WTC11 (cell line): ENCODE data around the gene COX8C. TPM values are rescaled to one million over a fixed set of nuclear protein-coding genes. Genes with fewer than 3 reads are reported as not detected.

Source experiments
- ATAC-seq: fragments of 200-7000 bp; cut with Tn5 transposase; 2 replicates; pipeline ENCODE4 v1.10.0; 2021; ENCODE audit warnings: mild to moderate bottlenecking, moderate library complexity
- CTCF ChIA-PET: fragments of 300-600 bp; sonication (Branson Sonifier 250); formaldehyde crosslinking; loops from one replicate; lab custom pipeline; 2021; ENCODE audit warnings: antibody characterized with exemption; lab: Charles Lee
- POLR2A ChIA-PET: fragments of 350-600 bp; sonication (Branson Sonifier 250); formaldehyde crosslinking; loops from one replicate; lab custom pipeline; 2021; ENCODE audit warnings: antibody characterized with exemption; lab: Charles Lee
- DNase-seq: peaks from one replicate; pipeline ENCODE4 v3.0.0; 2021; ENCODE audit warnings: low spot score
- H3K27ac Mint-ChIP-seq: 2 replicates; pipeline ENCODE4 v1.8.0; 2021; ENCODE audit warnings: mixed read lengths
- H3K27me3 Mint-ChIP-seq: 2 replicates; pipeline ENCODE4 v1.8.0; 2021; ENCODE audit warnings: low read depth, mild to moderate bottlenecking, moderate library complexity, mixed read lengths
- H3K36me3 Mint-ChIP-seq: 2 replicates; pipeline ENCODE4 v1.8.0; 2021; ENCODE audit warnings: mixed read lengths
- H3K4me1 Mint-ChIP-seq: 2 replicates; pipeline ENCODE4 v1.8.0; 2022; ENCODE audit warnings: mixed read lengths
- H3K4me3 Mint-ChIP-seq: 2 replicates; pipeline ENCODE4 v1.8.0; 2021; ENCODE audit warnings: mild to moderate bottlenecking, moderate library complexity, mixed read lengths
- H3K9me3 Mint-ChIP-seq: 2 replicates; pipeline ENCODE4 v1.8.0; 2021; ENCODE audit warnings: mixed read lengths
- ATF1 ChIP-seq: sonication (generic); formaldehyde crosslinking; IDR thresholded peaks from 2 replicates; pipeline ENCODE4 v1.8.1; 2023; ENCODE audit warnings: mild to moderate bottlenecking, moderate library complexity, missing genetic modification reagents
- CBFB ChIP-seq: sonication (generic); formaldehyde crosslinking; IDR thresholded peaks from 2 replicates; pipeline ENCODE4 v1.8.1; 2022; ENCODE audit warnings: mild to moderate bottlenecking, low read depth, missing genetic modification reagents
- CDX4 ChIP-seq: fragments of 250-450 bp; sonication (Bioruptor Pico); IDR thresholded peaks from 2 replicates; pipeline ENCODE4 v1.9.0; 2021; ENCODE audit warnings: moderate library complexity, mild to moderate bottlenecking, inconsistent platforms, borderline replicate concordance
- CREB1 ChIP-seq: sonication (generic); formaldehyde crosslinking; IDR thresholded peaks from 2 replicates; pipeline ENCODE4 v1.8.0; 2023; ENCODE audit warnings: mild to moderate bottlenecking, missing genetic modification reagents
- E2F4 ChIP-seq: sonication (generic); formaldehyde crosslinking; IDR thresholded peaks from 2 replicates; pipeline ENCODE4 v1.8.1; 2022; ENCODE audit warnings: low read depth, mild to moderate bottlenecking, moderate library complexity, missing genetic modification reagents, borderline replicate concordance
- EMX1 ChIP-seq: fragments of 250-450 bp; sonication (Bioruptor Pico); IDR thresholded peaks from 2 replicates; pipeline ENCODE4 v1.8.0; 2021; ENCODE audit warnings: mild to moderate bottlenecking
- ESRRA ChIP-seq: sonication (generic); formaldehyde crosslinking; IDR thresholded peaks from 2 replicates; pipeline ENCODE4 v1.8.1; 2022; ENCODE audit warnings: mild to moderate bottlenecking, missing genetic modification reagents, borderline replicate concordance
- FOXK1 ChIP-seq: sonication (generic); formaldehyde crosslinking; IDR thresholded peaks from 2 replicates; pipeline ENCODE4 v1.8.0; 2022; ENCODE audit warnings: mild to moderate bottlenecking, moderate library complexity, missing genetic modification reagents
- GRHL2 ChIP-seq: fragments of 250-450 bp; sonication (Bioruptor Pico); IDR thresholded peaks from 2 replicates; pipeline ENCODE4 v1.8.0; 2022; ENCODE audit warnings: mild to moderate bottlenecking, moderate library complexity; ENCODE audit not compliant: insufficient replicate concordance, severe bottlenecking
- KAT7 ChIP-seq: sonication (generic); formaldehyde crosslinking; IDR thresholded peaks from 2 replicates; pipeline ENCODE4 v1.8.1; 2023; ENCODE audit warnings: missing genetic modification reagents, mild to moderate bottlenecking, borderline replicate concordance
- MLX ChIP-seq: sonication (generic); formaldehyde crosslinking; IDR thresholded peaks from 2 replicates; pipeline ENCODE4 v1.8.1; 2023; ENCODE audit warnings: mild to moderate bottlenecking, missing genetic modification reagents, moderate library complexity
- PRDM15 ChIP-seq: sonication (generic); formaldehyde crosslinking; IDR thresholded peaks from 2 replicates; pipeline ENCODE4 v1.8.0; 2022; ENCODE audit warnings: missing genetic modification reagents
- SMAD3 ChIP-seq: sonication (generic); formaldehyde crosslinking; IDR thresholded peaks from 2 replicates; pipeline ENCODE4 v1.8.0; 2022; ENCODE audit warnings: missing genetic modification reagents, mild to moderate bottlenecking, borderline replicate concordance
- SP1 ChIP-seq: sonication (generic); formaldehyde crosslinking; conservative IDR thresholded peaks from 2 replicates; pipeline ENCODE4 v1.8.1; 2022; ENCODE audit warnings: missing genetic modification reagents
- TCF7 ChIP-seq: sonication (generic); formaldehyde crosslinking; IDR thresholded peaks from 2 replicates; pipeline ENCODE4 v1.8.0; 2022; ENCODE audit warnings: mild to moderate bottlenecking, low read depth, missing genetic modification reagents, moderate library complexity
- TEAD1 ChIP-seq: sonication (generic); formaldehyde crosslinking; IDR thresholded peaks from 2 replicates; pipeline ENCODE4 v1.8.0; 2022; ENCODE audit warnings: mild to moderate bottlenecking, missing genetic modification reagents
- USF1 ChIP-seq: sonication (generic); formaldehyde crosslinking; IDR thresholded peaks from 2 replicates; pipeline ENCODE4 v1.8.0; 2022; ENCODE audit warnings: mild to moderate bottlenecking, missing genetic modification reagents
- ZNF138 ChIP-seq: sonication (generic); formaldehyde crosslinking; conservative IDR thresholded peaks from 2 replicates; pipeline ENCODE4 v1.8.1; 2022; ENCODE audit warnings: mild to moderate bottlenecking, moderate library complexity, missing genetic modification reagents
- ZNF263 ChIP-seq: sonication (generic); formaldehyde crosslinking; IDR thresholded peaks from 2 replicates; pipeline ENCODE4 v1.8.1; 2022; ENCODE audit warnings: low read depth, mild to moderate bottlenecking, moderate library complexity, missing genetic modification reagents
- ZNF317 ChIP-seq: sonication (generic); formaldehyde crosslinking; IDR thresholded peaks from 2 replicates; pipeline ENCODE4 v1.8.1; 2023; ENCODE audit warnings: low read depth, mild to moderate bottlenecking, moderate library complexity, missing genetic modification reagents, borderline replicate concordance
- ZNF671 ChIP-seq: fragments of 250-450 bp; sonication (Bioruptor Pico); IDR thresholded peaks from 2 replicates; pipeline ENCODE4 v1.8.0; 2021; ENCODE audit warnings: mild to moderate bottlenecking
- total RNA-seq: library from RNA; stranded (reverse); gene quantifications from 3 replicates; pipeline ENCODE4 v1.2.3, GENCODE V29; 2021
- TF ChIP-seq, protein P1 (sequence below): sonication (generic); formaldehyde crosslinking; IDR thresholded peaks from 2 replicates; pipeline ENCODE4 v1.8.1; 2022; ENCODE audit warnings: mild to moderate bottlenecking, moderate library complexity, missing genetic modification reagents

COX8C gene
- total RNA-seq, 1 experiment from 2014 or later, result not detected

DNA sequence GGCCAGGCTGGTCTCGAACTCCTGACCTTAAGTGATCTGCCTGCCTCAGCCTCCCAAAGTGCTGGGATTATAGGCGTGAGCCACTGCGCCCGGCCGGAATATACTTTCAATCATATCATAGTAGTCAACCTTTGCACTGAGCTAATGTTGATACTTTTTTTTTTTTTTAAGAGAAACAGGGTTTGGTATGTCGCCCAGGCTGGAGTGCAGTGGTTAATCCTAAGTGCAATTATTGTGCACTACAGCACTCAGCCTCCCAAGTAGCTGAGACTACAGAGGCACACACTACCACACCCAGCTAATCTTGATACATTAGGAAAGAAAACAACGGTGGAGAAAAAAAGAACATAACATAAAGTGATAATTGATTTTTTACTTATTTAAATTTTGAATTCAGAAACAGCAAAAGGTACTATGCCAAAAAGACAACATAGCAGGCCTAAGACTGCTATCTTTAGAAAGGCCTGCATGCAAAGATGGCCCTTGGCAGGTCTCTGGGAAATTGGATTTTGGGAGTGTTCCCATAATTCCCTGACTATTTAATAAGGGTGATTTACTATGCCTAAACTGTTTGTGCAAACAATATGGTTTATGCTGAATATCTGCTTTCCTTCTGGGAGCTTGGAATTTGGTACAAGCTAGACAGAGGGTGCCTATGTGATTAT lies 29.6 kb upstream of the COX8C start (continued):
- TF ChIP-seq PRDM15 (CRISPR knock-in tag) (no peak), FOXK1 (CRISPR knock-in tag) (no peak), ESRRA (CRISPR knock-in tag) (no peak), E2F4 (no peak), EMX1 (CRISPR knock-in tag) (no peak)

GRCh38 chr14:93317875-93318807 lies 28.8 kb upstream of the COX8C start:
- peaks cover 5% of the 10 kb centered on the region for H3K9me3 Mint-ChIP-seq
- CTCF ChIA-PET, result interaction anchor here (1.0 kb wide), 1 partner anchor 111 kb away, joined by 3 read pairs; the partner anchor contains the start of genes GON7 and UBR7
- TF ChIP-seq CBFB (CRISPR knock-in tag) (no peak), CDX4 (CRISPR knock-in tag) (no peak), TEAD1 (CRISPR knock-in tag) (no peak), SP1 (CRISPR knock-in tag) (no peak), TCF7 (no peak), EMX1 (CRISPR knock-in tag) (no peak), ZNF138 (no peak), GRHL2 (CRISPR knock-in tag) (no peak), ATF1 (CRISPR knock-in tag) (no peak)
- no peak overlapping the region for H3K4me3 Mint-ChIP-seq
- ATAC-seq, result no peak
- no peaks in the 10 kb centered on the region for H3K27me3 Mint-ChIP-seq
- peaks cover 28% of the 10 kb centered on the region for H3K4me1 Mint-ChIP-seq
- POLR2A ChIA-PET, result interaction anchor here (0.6 kb wide), 1 partner anchor 41 kb away, joined by 9 read pairs; no protein-coding TSS in a partner anchor
- peak overlapping the region; percentile 43 for H3K27ac Mint-ChIP-seq
- DNase-seq, result no peak
- H3K36me3 Mint-ChIP-seq, result 0 out of 2 replicates have a peak, but pooled peaks cover 3% of the 10 kb centered on the region

DNA sequence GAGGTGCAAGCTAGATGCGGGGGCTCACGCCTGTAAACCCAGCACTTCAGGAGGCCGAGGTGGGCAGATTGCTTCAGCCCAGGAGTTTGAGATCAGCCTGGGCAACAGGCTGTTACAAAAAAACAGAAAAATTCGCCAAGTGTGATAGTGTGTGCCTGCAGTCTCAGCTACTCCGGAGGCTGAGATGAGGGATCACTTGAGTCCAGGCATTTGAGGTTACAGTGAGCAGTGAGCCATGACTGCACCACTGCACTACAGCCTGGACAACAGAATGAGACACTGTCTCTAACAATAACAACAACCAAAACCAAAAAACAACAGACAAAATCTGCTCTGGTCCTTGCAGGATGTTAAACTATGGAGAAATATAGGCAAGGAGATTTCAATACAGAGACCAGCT lies 28.1 kb upstream of the COX8C start:
- H3K4me1 Mint-ChIP-seq, result peaks cover 28% of the 10 kb centered on the region
- DNase-seq (no peak), ATAC-seq (no peak; the same call in 1 of the 2 replicates)
- ChIA-PET POLR2A (no interaction called here), CTCF (no interaction called here)
- no peak overlapping the region for H3K4me3 Mint-ChIP-seq
- H3K36me3 Mint-ChIP-seq, result 0 out of 2 replicates have a peak, but pooled peaks cover 3% of the 10 kb centered on the region
- peaks cover 5% of the 10 kb centered on the region for H3K9me3 Mint-ChIP-seq
- H3K27ac Mint-ChIP-seq, result peak overlapping the region; percentile 43
- H3K27me3 Mint-ChIP-seq, result no peaks in the 10 kb centered on the region
- TF ChIP-seq MLX (CRISPR knock-in tag) (no peak), CREB1 (CRISPR knock-in tag) (no peak), KAT7 (CRISPR knock-in tag) (no peak), TEAD1 (CRISPR knock-in tag) (no peak), ZNF263 (CRISPR knock-in tag) (no peak), USF1 (no peak), ZNF671 (no peak), ZNF138 (no peak), SMAD3 (CRISPR knock-in tag) (no peak), ZNF317 (CRISPR knock-in tag) (no peak)
- TF ChIP-seq, protein P1, sequence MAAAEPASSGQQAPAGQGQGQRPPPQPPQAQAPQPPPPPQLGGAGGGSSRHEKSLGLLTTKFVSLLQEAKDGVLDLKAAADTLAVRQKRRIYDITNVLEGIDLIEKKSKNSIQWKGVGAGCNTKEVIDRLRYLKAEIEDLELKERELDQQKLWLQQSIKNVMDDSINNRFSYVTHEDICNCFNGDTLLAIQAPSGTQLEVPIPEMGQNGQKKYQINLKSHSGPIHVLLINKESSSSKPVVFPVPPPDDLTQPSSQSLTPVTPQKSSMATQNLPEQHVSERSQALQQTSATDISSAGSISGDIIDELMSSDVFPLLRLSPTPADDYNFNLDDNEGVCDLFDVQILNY, result no peak
